Loucy (cell line): ENCODE results near the gene PCID2.

Experiments used
- H2AFZ ChIP-seq: fragments of 200-600 bp; sonication (generic); 2 replicates; pipeline ENCODE4 v1.6.0; 2016; ENCODE audit warnings: antibody characterized with exemption, mild to moderate bottlenecking, low read length, moderate library complexity
- H3F3A ChIP-seq: fragments of 200-600 bp; 2 replicates; pipeline ENCODE4 v1.6.0; 2016; ENCODE audit warnings: antibody characterized with exemption, low read depth, mild to moderate bottlenecking
- H3K27me3 ChIP-seq: fragments of 200-600 bp; sonication (generic); 2 replicates; pipeline ENCODE4 v1.6.1; 2014; ENCODE audit warnings: low read length, mild to moderate bottlenecking; ENCODE audit not compliant: insufficient read depth, poor library complexity, severe bottlenecking
- H3K36me3 ChIP-seq: fragments of 200-600 bp; sonication (generic); 2 replicates; pipeline ENCODE4 v1.6.1; 2016; ENCODE audit warnings: low read length; ENCODE audit not compliant: insufficient read depth
- H3K4me1 ChIP-seq: fragments of 200-600 bp; sonication (generic); 2 replicates; pipeline ENCODE4 v1.5.1; 2014; ENCODE audit warnings: low read length, mild to moderate bottlenecking; ENCODE audit not compliant: insufficient read depth, poor library complexity, severe bottlenecking
- H3K4me2 ChIP-seq: fragments of 200-600 bp; sonication (generic); 2 replicates; pipeline ENCODE4 v1.6.0; 2014; ENCODE audit warnings: antibody characterized with exemption, low read length, low read depth, mild to moderate bottlenecking; ENCODE audit not compliant: poor library complexity, severe bottlenecking
- H3K4me3 ChIP-seq: fragments of 200-600 bp; sonication (generic); 2 replicates; pipeline ENCODE4 v1.5.1; 2014; ENCODE audit warnings: low read length, mild to moderate bottlenecking, mixed read lengths; ENCODE audit not compliant: poor library complexity, severe bottlenecking
- H3K79me2 ChIP-seq: fragments of 200-600 bp; sonication (generic); 2 replicates; pipeline ENCODE4 v1.6.1; 2014; ENCODE audit warnings: low read length; ENCODE audit not compliant: insufficient read depth
- H3K9ac ChIP-seq: fragments of 200-600 bp; sonication (generic); 2 replicates; pipeline ENCODE4 v1.6.0; 2014; ENCODE audit warnings: mild to moderate bottlenecking, low read depth, low read length, moderate library complexity; ENCODE audit not compliant: poor library complexity, severe bottlenecking
- H3K9me2 ChIP-seq: fragments of 200-600 bp; sonication (generic); replicated peaks from 2 replicates; pipeline ENCODE4 v1.6.1; 2016; ENCODE audit warnings: low read depth, low read length, mixed read lengths
- H3K9me3 ChIP-seq: fragments of 200-600 bp; sonication (generic); 2 replicates; pipeline ENCODE4 v1.6.1; 2014; ENCODE audit warnings: mild to moderate bottlenecking, antibody characterized with exemption, low read length, low read depth; ENCODE audit not compliant: insufficient read depth
- H4K20me1 ChIP-seq: fragments of 200-600 bp; sonication (generic); 2 replicates; pipeline ENCODE4 v1.6.0; 2014; ENCODE audit warnings: antibody characterized with exemption, low read length, mild to moderate bottlenecking; ENCODE audit not compliant: insufficient read depth, poor library complexity, severe bottlenecking
- EZH2phosphoT487 ChIP-seq: fragments of 200-600 bp; IDR thresholded peaks from 2 replicates; pipeline ENCODE4 v1.6.1; 2018; ENCODE audit warnings: antibody characterized with exemption, mild to moderate bottlenecking, moderate library complexity, borderline replicate concordance
- TF ChIP-seq, protein P1 (sequence below): fragments of 200-600 bp; sonication (generic); conservative IDR thresholded peaks from 2 replicates; pipeline ENCODE4 v1.5.1; 2014; ENCODE audit warnings: mild to moderate bottlenecking, antibody characterized with exemption, low read length

Gene PCID2

DNA sequence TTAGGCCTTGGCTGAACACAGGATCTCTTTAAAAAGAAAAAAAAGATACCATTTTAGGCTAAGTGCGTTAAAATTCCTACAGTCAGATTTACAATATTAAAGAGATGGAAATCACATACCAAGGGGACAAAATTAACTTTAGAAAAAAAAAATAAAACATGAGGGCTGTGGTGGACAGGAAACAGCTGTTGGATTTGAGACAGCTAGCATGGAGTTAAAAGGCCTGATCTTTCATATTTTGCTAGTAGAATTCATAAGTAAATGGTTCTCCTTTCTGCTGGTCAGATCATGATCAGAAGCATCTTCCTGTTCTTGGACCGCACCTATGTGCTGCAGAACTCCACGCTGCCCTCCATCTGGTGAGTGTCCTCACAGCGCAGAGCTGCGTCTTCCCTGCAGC, 20.7 kb upstream of the PCID2 start:
- no peaks in the 10 kb centered on the region for H3F3A ChIP-seq
- H3K79me2 ChIP-seq: no peaks in the 10 kb centered on the region
- no peaks in the 10 kb centered on the region for H4K20me1 ChIP-seq
- H3K4me3 ChIP-seq: no peak overlapping the region
- peaks cover 69% of the 10 kb centered on the region; the same call in 1 of the 2 replicates for H3K36me3 ChIP-seq
- no peaks in the 10 kb centered on the region for H3K27me3 ChIP-seq
- H3K9me2 ChIP-seq: no peaks in the 10 kb centered on the region
- no peaks in the 10 kb centered on the region for H3K9me3 ChIP-seq
- TF ChIP-seq EZH2phosphoT487: no peak
- TF ChIP-seq, protein P1, sequence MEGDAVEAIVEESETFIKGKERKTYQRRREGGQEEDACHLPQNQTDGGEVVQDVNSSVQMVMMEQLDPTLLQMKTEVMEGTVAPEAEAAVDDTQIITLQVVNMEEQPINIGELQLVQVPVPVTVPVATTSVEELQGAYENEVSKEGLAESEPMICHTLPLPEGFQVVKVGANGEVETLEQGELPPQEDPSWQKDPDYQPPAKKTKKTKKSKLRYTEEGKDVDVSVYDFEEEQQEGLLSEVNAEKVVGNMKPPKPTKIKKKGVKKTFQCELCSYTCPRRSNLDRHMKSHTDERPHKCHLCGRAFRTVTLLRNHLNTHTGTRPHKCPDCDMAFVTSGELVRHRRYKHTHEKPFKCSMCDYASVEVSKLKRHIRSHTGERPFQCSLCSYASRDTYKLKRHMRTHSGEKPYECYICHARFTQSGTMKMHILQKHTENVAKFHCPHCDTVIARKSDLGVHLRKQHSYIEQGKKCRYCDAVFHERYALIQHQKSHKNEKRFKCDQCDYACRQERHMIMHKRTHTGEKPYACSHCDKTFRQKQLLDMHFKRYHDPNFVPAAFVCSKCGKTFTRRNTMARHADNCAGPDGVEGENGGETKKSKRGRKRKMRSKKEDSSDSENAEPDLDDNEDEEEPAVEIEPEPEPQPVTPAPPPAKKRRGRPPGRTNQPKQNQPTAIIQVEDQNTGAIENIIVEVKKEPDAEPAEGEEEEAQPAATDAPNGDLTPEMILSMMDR: no peak
- no peak overlapping the region for H3K9ac ChIP-seq
- no peak overlapping the region for H3K4me2 ChIP-seq
- H3K4me1 ChIP-seq: no peaks in the 10 kb centered on the region
- no peak overlapping the region for H2AFZ ChIP-seq

DNA sequence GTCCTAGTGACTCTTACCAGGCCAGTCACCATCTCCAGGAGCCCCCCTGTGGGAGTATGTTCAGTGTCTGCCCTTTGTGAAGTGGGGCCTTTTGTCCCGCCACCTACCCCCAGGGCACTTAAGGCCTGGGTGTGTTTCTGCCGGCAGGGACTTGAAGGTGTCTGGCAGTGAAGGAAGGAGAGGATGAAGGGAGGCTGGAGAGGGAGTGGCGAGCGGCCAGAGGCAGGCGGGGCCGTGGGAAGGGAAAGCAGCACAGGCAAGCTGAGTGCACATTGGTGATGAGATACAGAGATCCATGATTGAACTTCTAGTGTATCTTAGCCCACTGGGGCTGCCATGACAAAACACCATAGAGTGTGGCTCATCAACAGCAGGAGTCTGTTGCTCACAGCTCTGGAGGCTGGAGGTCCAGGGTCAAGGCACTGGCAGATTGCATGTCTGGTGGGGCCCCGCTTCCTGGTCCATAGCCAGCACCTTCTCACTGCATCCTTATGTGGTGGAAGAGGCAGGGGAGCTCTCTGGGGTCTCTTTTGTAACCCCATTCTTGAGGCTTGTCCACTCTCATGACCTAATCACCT, 18.5 kb upstream of the PCID2 start:
- H3K79me2 ChIP-seq: peaks cover 9% of the 10 kb centered on the region; the same call in 1 of the 2 replicates
- H4K20me1 ChIP-seq: peaks cover 4% of the 10 kb centered on the region
- H3K36me3 ChIP-seq: peaks cover 78% of the 10 kb centered on the region; the same call in 1 of the 2 replicates

DNA sequence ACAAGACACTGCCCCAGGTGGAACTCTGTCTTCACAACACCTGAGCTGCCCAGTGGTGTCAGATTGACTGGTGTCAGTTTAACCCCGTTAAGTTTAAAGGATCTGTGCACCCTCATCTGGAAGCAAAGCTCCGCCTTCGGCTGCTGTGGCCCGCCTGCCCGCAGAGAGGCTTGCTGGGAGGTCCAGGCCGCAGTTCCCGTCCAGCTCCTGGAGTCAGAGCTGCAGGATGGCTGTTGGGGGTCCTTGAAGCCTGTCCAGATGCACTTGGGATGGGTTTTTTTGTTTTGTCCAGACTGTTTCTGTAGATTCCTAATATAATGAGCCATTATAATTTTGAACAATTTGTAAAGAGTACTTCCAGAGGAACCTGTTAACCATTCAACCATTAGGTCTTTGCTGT, 17.0 kb upstream of the PCID2 start:
- peaks cover 5% of the 10 kb centered on the region for H4K20me1 ChIP-seq
- H3K36me3 ChIP-seq: peaks cover 86% of the 10 kb centered on the region; the same call in 1 of the 2 replicates
- H3K9me3 ChIP-seq: no peaks in the 10 kb centered on the region
- no peaks in the 10 kb centered on the region for H3K27me3 ChIP-seq
- H3K9me2 ChIP-seq: no peaks in the 10 kb centered on the region
- TF ChIP-seq, protein P1: no peak
- TF ChIP-seq EZH2phosphoT487: no peak
- H3K4me2 ChIP-seq: no peak overlapping the region
- H3F3A ChIP-seq: no peaks in the 10 kb centered on the region
- H3K79me2 ChIP-seq: peaks cover 17% of the 10 kb centered on the region; the same call in 1 of the 2 replicates
- H3K4me1 ChIP-seq: no peaks in the 10 kb centered on the region
- H3K4me3 ChIP-seq: no peak overlapping the region
- H3K9ac ChIP-seq: no peak overlapping the region
- no peak overlapping the region for H2AFZ ChIP-seq

More for the DNA sequence above, 18.5 kb upstream of the PCID2 start:
- no peak overlapping the region for H3K9ac ChIP-seq
- H3K27me3 ChIP-seq: no peaks in the 10 kb centered on the region
- no peak overlapping the region for H3K4me2 ChIP-seq
- H3F3A ChIP-seq: no peaks in the 10 kb centered on the region
- no peaks in the 10 kb centered on the region for H3K4me1 ChIP-seq
- no peak overlapping the region for H3K4me3 ChIP-seq
- H3K9me3 ChIP-seq: no peaks in the 10 kb centered on the region
- H3K9me2 ChIP-seq: no peaks in the 10 kb centered on the region
- TF ChIP-seq, protein P1: no peak
- no peak for TF ChIP-seq EZH2phosphoT487
- H2AFZ ChIP-seq: no peak overlapping the region
